NCI-H187 (cell line): ENCODE results near the gene ENTPD8.
"Not testable (repeated sequence)": the region's sequence is repeated elsewhere in the genome, so short reads cannot be mapped to it uniquely, and the experiment has no call there.

Experiments
- DNase-seq, 2 experiments: peaks; one replicate each; lab custom pipeline; 2025; lab: John Stamatoyannopoulos, UW

ENTPD8 gene

GRCh38 chr9:137458194-137459151 lies 17.3 kb upstream of the ENTPD8 start:
- no peak for DNase-seq

- no peak for DNase-seq
Observed at GRCh38 chr9:137457406-137458193, 16.4 kb upstream of the ENTPD8 start.

- DNase-seq, result no peak
Observed at GRCh38 chr9:137456864-137457405, 15.8 kb upstream of the ENTPD8 start.

- no peak for DNase-seq
Observed at GRCh38 chr9:137456061-137456863, 15.1 kb upstream of the ENTPD8 start.

- DNase-seq, result no peak
Observed at GRCh38 chr9:137455359-137455991, 14.3 kb upstream of the ENTPD8 start.

- DNase-seq, result no peak
Observed at GRCh38 chr9:137454597-137455358, 13.6 kb upstream of the ENTPD8 start.

GRCh38 chr9:137454145-137454596 lies 13.0 kb upstream of the ENTPD8 start:
- DNase-seq, result no peak

- no peak for DNase-seq
Observed at GRCh38 chr9:137453643-137454081, 12.5 kb upstream of the ENTPD8 start.

- DNase-seq, result no peak
Observed at GRCh38 chr9:137452761-137453642, 11.8 kb upstream of the ENTPD8 start.

- no peak for DNase-seq
Observed at GRCh38 chr9:137452006-137452760, 11.0 kb upstream of the ENTPD8 start.

- DNase-seq, result not testable (repeated sequence)
Observed at GRCh38 chr9:137451264-137452005, 10.3 kb upstream of the ENTPD8 start.

- not testable (repeated sequence) for DNase-seq
Observed at GRCh38 chr9:137450539-137451222, 9.5 kb upstream of the ENTPD8 start.

- DNase-seq, result no peak
Observed at GRCh38 chr9:137449931-137450538, 8.9 kb upstream of the ENTPD8 start.

- no peak for DNase-seq
Observed at GRCh38 chr9:137449081-137449844, 8.1 kb upstream of the ENTPD8 start.

GRCh38 chr9:137448602-137448962 lies 7.4 kb upstream of the ENTPD8 start:
- no peak for DNase-seq
